Loucy (cell line): Measurements from ENCODE around the gene KRT14.

Source experiments
- CTCF ChIP-seq: fragments of 200-600 bp; sonication (generic); conservative IDR thresholded peaks from 2 replicates; pipeline ENCODE4 v1.5.1; 2014; ENCODE audit warnings: mild to moderate bottlenecking, antibody characterized with exemption, low read length
- EZH2phosphoT487 ChIP-seq: fragments of 200-600 bp; IDR thresholded peaks from 2 replicates; pipeline ENCODE4 v1.6.1; 2018; ENCODE audit warnings: antibody characterized with exemption, mild to moderate bottlenecking, moderate library complexity, borderline replicate concordance

DNA sequence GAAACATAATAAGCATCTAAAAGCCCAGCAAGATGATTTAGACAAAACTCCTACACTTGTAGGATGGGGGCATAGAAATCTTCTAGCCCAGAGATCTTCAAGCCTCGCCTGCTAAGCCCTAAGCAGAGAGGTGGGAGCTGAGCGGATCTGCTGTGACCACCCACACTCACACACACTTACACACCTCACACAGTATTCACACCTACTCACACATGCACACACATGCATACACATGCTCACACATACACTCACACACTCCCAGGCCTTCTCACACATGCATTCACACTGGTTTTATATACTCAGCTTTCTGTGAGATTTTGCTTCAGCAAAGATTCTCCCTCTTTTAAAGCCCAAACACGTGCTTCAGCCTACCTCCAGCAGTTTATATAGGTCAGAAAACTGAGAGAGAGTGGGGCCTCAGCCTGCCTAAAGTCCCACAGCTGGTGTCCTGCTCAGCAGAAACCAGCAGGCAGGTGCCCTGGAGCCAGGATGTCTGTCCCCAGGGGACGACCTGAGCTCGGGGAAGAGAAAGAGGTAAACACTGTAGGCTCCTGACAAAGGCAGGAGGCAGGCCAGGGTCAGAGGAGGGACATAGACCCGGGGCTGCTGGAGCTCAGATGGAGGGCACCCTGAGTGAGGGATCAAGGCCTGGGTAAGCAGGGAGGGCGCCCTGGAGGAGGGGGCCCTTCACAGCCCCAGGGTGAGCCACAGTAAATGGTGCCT is 46.6 kb downstream of the KRT14 start:
- TF ChIP-seq CTCF, result no peak
- TF ChIP-seq EZH2phosphoT487, result no peak
